Activated CD4-positive, alpha-beta T cell treated with anti-CD3 and anti-CD28 coated beads, Interleukin-2, amount 10 ng/mL, durations not matched to agents 24 days and 14 days (primary cell): ENCODE results near the gene SIPA1L3. TPM values are rescaled to one million over a fixed set of nuclear protein-coding genes. Genes with fewer than 3 reads are reported as not detected.

ENCODE experiments used
- DNase-seq: peaks from one replicate; pipeline ENCODE4 v3.0.0; 2022
- H3K27ac Mint-ChIP-seq: one replicate; pipeline ENCODE4 v1.8.0; 2022; ENCODE audit warnings: mild to moderate bottlenecking, mixed read lengths
- H3K27me3 Mint-ChIP-seq: one replicate; pipeline ENCODE4 v1.8.0; 2022; ENCODE audit warnings: mixed read lengths
- H3K36me3 Mint-ChIP-seq: one replicate; pipeline ENCODE4 v1.8.0; 2022; ENCODE audit warnings: low read depth, mild to moderate bottlenecking, mixed read lengths
- H3K4me1 Mint-ChIP-seq: one replicate; pipeline ENCODE4 v1.8.0; 2021; ENCODE audit warnings: mixed read lengths
- H3K4me3 Mint-ChIP-seq: one replicate; pipeline ENCODE4 v1.8.0; 2022; ENCODE audit warnings: mild to moderate bottlenecking, moderate library complexity, mixed read lengths
- H3K9me3 Mint-ChIP-seq: one replicate; pipeline ENCODE4 v1.8.0; 2021; ENCODE audit warnings: mixed read lengths
- intact Hi-C: fragments of 100-400 bp; cut with micrococcal nuclease; formaldehyde crosslinking; loops from one replicate; pipeline ENCODE4 v1.15.1; 2023
- total RNA-seq: library from RNA; stranded (reverse); gene quantifications from 2 replicates; pipeline ENCODE4 v1.2.3, GENCODE V29; 2022

The SIPA1L3 gene
- total RNA-seq, 1 donor from 2014 or later = 15.4 TPM

- peaks cover 7% of the 10 kb centered on the region for H3K4me1 Mint-ChIP-seq
- intact Hi-C loops = no loop called here
- DNase-seq = no peak
- no peak overlapping the region for H3K27ac Mint-ChIP-seq
- H3K9me3 Mint-ChIP-seq = no peaks in the 10 kb centered on the region
- H3K36me3 Mint-ChIP-seq = no peaks in the 10 kb centered on the region
- no peaks in the 10 kb centered on the region for H3K27me3 Mint-ChIP-seq
- H3K4me3 Mint-ChIP-seq = no peak overlapping the region
Observed at GRCh38 chr19:37981785-37982475, 74.9 kb downstream of the SIPA1L3 start.

DNA sequence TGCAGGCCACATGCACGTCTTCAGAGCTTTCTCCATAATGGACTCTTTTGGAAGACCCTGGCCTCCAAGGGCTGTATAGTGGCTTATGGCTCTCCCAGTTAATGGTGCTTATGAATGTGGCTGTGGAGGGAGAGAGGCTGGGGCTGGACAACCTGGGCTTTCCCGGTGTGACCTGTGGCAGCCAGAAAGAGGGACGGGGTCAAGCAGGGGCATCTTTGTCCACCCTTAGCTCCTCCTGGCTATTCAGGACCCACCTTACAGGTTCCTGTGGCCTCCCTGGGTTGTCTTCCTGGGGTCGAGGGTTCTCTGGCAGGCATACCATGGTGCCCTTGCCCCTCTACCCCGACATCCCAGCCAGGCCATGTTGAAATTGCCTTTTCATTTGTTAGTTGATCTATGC lies 75.6 kb downstream of the SIPA1L3 start:
- H3K9me3 Mint-ChIP-seq = no peaks in the 10 kb centered on the region
- H3K4me1 Mint-ChIP-seq = peaks cover 7% of the 10 kb centered on the region
- no peaks in the 10 kb centered on the region for H3K36me3 Mint-ChIP-seq
- H3K27me3 Mint-ChIP-seq = no peaks in the 10 kb centered on the region
- no peak overlapping the region for H3K27ac Mint-ChIP-seq
- DNase-seq = no peak
- intact Hi-C loops = no loop called here
- no peak overlapping the region for H3K4me3 Mint-ChIP-seq

GRCh38 chr19:37983153-37983552 lies 76.1 kb downstream of the SIPA1L3 start:
- Mint-ChIP-seq H3K4me1 (peaks cover 7% of the 10 kb centered on the region), H3K4me3 (no peak overlapping the region), H3K9me3 (no peaks in the 10 kb centered on the region), H3K27ac (no peak overlapping the region), H3K36me3 (no peaks in the 10 kb centered on the region), H3K27me3 (no peaks in the 10 kb centered on the region)
- no peak for DNase-seq
- intact Hi-C loops = no loop called here

- H3K27me3 Mint-ChIP-seq = no peaks in the 10 kb centered on the region
- H3K9me3 Mint-ChIP-seq = no peaks in the 10 kb centered on the region
- no peak overlapping the region for H3K4me3 Mint-ChIP-seq
- H3K36me3 Mint-ChIP-seq = no peaks in the 10 kb centered on the region
- no peak for DNase-seq
- intact Hi-C loops = no loop called here
- H3K4me1 Mint-ChIP-seq = peaks cover 11% of the 10 kb centered on the region
- H3K27ac Mint-ChIP-seq = no peak overlapping the region
Observed at GRCh38 chr19:37983916-37984315, 76.9 kb downstream of the SIPA1L3 start.

DNA sequence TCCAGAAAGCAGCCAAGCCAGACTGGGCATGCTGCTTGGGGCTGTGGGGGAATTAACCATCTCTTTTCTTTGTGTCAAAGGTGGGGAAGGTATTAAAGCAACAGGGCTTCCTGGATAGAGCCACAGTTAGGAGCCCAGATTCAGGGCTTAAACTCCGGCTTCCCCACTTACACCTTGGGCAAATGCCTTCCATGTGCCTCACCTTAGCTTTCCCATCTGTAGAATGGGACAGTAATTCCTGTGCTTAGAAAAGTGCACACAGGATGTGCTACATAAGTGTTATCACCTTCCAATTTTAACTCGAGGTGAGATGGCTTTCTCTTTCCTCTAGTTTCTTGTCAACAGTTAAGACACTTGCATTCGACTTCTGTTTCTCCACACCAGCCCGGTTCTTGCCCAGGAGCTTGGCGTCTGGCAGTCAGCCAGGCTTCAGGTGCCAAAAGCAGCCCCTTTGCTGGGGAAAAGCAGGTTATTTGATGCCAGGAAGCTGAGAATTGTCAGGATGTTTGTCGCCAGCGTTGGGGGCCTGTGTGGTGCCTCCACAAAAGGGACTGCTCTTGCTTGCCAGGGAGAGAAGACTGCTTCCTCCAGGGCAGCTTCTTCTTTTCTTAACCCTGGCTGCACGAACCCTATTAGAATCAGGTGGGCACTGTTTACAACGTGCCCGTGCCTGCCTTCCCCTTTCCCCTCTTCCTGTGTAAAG lies 79.2 kb downstream of the SIPA1L3 start:
- Mint-ChIP-seq H3K4me3 (no peak overlapping the region), H3K27ac (peak overlapping the region; percentile 52), H3K4me1 (peaks cover 14% of the 10 kb centered on the region), H3K9me3 (no peaks in the 10 kb centered on the region), H3K27me3 (no peaks in the 10 kb centered on the region), H3K36me3 (no peaks in the 10 kb centered on the region)
- peak; percentile 63 for DNase-seq
- intact Hi-C loops = no loop called here

GRCh38 chr19:37987356-37988332 lies 80.6 kb downstream of the SIPA1L3 start:
- no peak for DNase-seq
- intact Hi-C loops = no loop called here
- Mint-ChIP-seq H3K4me1 (peaks cover 14% of the 10 kb centered on the region), H3K4me3 (no peak overlapping the region), H3K27me3 (no peaks in the 10 kb centered on the region), H3K36me3 (no peaks in the 10 kb centered on the region), H3K27ac (no peak overlapping the region), H3K9me3 (no peaks in the 10 kb centered on the region)

DNA sequence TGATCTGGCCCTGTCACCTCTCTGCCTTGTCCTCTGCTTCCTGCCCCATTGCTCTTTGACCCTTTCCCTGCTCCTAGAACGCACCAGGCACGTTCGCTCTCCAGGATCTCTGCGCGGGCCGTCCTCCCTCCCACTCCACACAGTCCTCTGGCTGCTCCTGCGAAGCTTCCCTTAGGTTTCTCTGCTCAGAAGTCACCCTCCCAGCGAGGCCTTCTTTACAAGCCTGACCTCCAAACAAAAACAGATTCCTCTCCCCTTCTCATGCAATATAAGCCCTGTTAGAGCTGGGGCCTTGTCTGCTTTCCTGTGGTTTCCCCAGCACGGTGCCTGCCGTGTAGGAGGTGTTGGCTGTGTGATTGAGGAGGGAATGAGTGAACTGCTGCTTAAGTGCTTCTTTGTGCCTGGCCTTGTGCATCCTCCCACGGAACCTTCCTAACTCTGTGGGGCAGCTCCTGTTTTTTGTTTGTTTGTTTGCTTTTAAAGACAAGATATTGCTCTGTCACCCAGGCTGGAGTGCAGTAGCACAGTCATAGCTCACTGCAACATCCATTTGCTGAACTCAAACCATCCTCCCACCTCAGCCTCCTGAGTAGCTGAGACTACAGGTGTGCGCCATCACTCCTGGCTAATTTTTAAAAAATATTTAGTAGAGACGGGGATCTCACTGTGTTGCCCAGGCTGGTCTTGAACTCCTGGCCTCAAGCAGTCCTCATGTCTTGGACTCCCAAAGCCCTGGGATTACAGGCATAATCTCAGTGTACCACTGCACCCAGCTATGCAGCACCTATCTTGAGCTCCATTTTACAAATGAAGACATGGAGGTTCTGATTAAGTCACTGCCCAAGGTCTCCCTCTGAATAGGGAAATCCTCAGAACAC lies 82.0 kb downstream of the SIPA1L3 start:
- Mint-ChIP-seq H3K4me1 (peaks cover 14% of the 10 kb centered on the region), H3K27me3 (no peaks in the 10 kb centered on the region), H3K36me3 (no peaks in the 10 kb centered on the region), H3K4me3 (no peak overlapping the region), H3K27ac (peak overlapping the region; percentile 74), H3K9me3 (no peaks in the 10 kb centered on the region)
- intact Hi-C loops = no loop called here
- no peak for DNase-seq

DNA sequence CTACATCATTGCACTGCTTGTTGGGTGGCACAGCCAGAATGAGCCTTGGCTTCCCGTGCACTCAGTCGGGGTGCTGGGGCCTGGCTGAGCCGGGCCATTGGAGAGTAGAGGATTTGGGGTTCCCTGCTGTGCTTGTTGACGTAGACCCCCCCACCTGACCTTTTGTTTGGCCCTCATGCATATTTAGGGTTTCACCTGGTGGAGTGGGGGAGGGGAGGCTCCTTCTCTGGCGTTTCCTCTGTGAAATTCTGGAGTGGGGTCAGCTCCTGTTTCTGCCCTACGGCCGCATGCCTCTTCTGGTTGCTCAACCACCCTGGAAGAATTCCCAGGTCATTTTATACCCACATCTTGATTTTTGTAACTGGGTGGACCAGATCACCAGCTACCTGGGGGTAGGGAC lies 82.8 kb downstream of the SIPA1L3 start:
- Mint-ChIP-seq H3K9me3 (no peaks in the 10 kb centered on the region), H3K4me3 (no peak overlapping the region), H3K27ac (no peak overlapping the region), H3K36me3 (no peaks in the 10 kb centered on the region), H3K4me1 (peaks cover 14% of the 10 kb centered on the region), H3K27me3 (no peaks in the 10 kb centered on the region)
- intact Hi-C loops = no loop called here
- DNase-seq = no peak

GRCh38 chr19:37990362-37990761 lies 83.4 kb downstream of the SIPA1L3 start:
- Mint-ChIP-seq H3K4me1 (peaks cover 14% of the 10 kb centered on the region), H3K27ac (no peak overlapping the region), H3K27me3 (no peaks in the 10 kb centered on the region), H3K36me3 (no peaks in the 10 kb centered on the region), H3K4me3 (no peak overlapping the region), H3K9me3 (no peaks in the 10 kb centered on the region)
- intact Hi-C loops = no loop called here
- DNase-seq = no peak

- Mint-ChIP-seq H3K27me3 (no peaks in the 10 kb centered on the region), H3K9me3 (no peaks in the 10 kb centered on the region), H3K27ac (no peak overlapping the region), H3K36me3 (no peaks in the 10 kb centered on the region), H3K4me1 (peaks cover 11% of the 10 kb centered on the region), H3K4me3 (no peak overlapping the region)
- intact Hi-C loops = no loop called here
- no peak for DNase-seq
Observed at GRCh38 chr19:37991176-37991835, 84.3 kb downstream of the SIPA1L3 start.

DNA sequence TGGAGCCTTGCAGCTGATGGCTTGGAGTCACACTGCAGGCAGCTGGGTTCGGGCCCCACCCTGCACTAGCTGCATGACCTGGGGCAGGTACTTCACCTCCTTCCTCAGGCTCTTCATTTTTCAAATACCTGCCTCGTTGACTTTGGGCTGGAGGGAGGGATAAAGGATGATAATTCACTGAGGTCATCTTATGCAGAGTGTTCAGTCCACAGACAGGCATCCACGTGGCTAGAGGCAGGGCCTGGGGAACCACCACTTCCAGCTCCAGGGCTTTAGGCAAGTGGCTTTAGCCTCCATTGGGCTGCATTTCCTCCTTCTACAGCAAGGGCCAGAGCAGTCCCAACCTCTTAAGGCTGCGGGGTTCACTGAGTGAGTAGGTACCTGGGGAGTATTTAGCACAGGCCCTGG lies 84.8 kb downstream of the SIPA1L3 start:
- DNase-seq = no peak
- H3K27me3 Mint-ChIP-seq = no peaks in the 10 kb centered on the region
- H3K27ac Mint-ChIP-seq = no peak overlapping the region
- H3K4me1 Mint-ChIP-seq = peaks cover 6% of the 10 kb centered on the region
- H3K9me3 Mint-ChIP-seq = no peaks in the 10 kb centered on the region
- H3K4me3 Mint-ChIP-seq = no peak overlapping the region
- H3K36me3 Mint-ChIP-seq = no peaks in the 10 kb centered on the region
- intact Hi-C loops = no loop called here

DNA sequence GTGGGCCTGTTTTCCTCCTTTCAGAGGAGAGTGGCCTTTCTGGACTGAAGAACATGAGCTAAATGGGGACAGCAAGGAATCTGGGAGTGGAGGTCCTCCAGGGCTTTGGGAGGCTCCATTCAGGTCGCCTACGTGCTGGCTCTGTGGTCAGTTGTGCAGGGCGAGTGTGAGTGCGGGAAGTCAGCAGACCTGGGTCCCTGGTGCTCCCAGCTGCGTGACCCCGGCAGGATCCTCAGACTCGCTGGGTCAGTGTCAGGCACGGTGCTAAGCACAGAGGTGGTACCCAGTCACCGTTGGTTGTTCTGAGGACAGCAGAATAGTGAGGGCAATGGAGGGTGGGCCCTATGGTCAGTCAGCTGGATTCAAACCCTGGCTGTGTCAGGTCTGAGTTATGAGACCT lies 85.8 kb downstream of the SIPA1L3 start:
- DNase-seq = no peak
- Mint-ChIP-seq H3K4me3 (no peak overlapping the region), H3K9me3 (no peaks in the 10 kb centered on the region), H3K27ac (no peak overlapping the region), H3K4me1 (peaks cover 6% of the 10 kb centered on the region), H3K27me3 (no peaks in the 10 kb centered on the region), H3K36me3 (no peaks in the 10 kb centered on the region)
- intact Hi-C loops = no loop called here

GRCh38 chr19:37994823-37995130 lies 87.8 kb downstream of the SIPA1L3 start:
- no peaks in the 10 kb centered on the region for H3K9me3 Mint-ChIP-seq
- H3K4me1 Mint-ChIP-seq = no peaks in the 10 kb centered on the region
- H3K4me3 Mint-ChIP-seq = no peak overlapping the region
- no peak overlapping the region for H3K27ac Mint-ChIP-seq
- no peaks in the 10 kb centered on the region for H3K27me3 Mint-ChIP-seq
- intact Hi-C loops = no loop called here
- DNase-seq = no peak
- no peaks in the 10 kb centered on the region for H3K36me3 Mint-ChIP-seq
